Stimulated activated naive CD8-positive, alpha-beta T cell treated with anti-CD3 and anti-CD28 coated beads, Interleukin-15, Interleukin-2, amounts not matched to agents 100 ng/mL and 50 ng/mL, for 24 hours (primary cell): Measurements from ENCODE around the gene THAP11.

Experiments
- H3K27ac Mint-ChIP-seq: one replicate; pipeline ENCODE4 v1.8.0; 2021; ENCODE audit warnings: mild to moderate bottlenecking, mixed read lengths
- H3K27me3 Mint-ChIP-seq: one replicate; pipeline ENCODE4 v1.8.0; 2021; ENCODE audit warnings: mixed read lengths
- H3K36me3 Mint-ChIP-seq: one replicate; pipeline ENCODE4 v1.8.0; 2021; ENCODE audit warnings: low read depth, mixed read lengths
- H3K4me1 Mint-ChIP-seq: one replicate; pipeline ENCODE4 v1.8.0; 2021; ENCODE audit warnings: low read depth, mixed read lengths
- H3K4me3 Mint-ChIP-seq: one replicate; pipeline ENCODE4 v1.8.0; 2021; ENCODE audit warnings: mild to moderate bottlenecking, mixed read lengths
- H3K9me3 Mint-ChIP-seq: one replicate; pipeline ENCODE4 v1.8.0; 2021; ENCODE audit warnings: mixed read lengths

THAP11 gene

DNA sequence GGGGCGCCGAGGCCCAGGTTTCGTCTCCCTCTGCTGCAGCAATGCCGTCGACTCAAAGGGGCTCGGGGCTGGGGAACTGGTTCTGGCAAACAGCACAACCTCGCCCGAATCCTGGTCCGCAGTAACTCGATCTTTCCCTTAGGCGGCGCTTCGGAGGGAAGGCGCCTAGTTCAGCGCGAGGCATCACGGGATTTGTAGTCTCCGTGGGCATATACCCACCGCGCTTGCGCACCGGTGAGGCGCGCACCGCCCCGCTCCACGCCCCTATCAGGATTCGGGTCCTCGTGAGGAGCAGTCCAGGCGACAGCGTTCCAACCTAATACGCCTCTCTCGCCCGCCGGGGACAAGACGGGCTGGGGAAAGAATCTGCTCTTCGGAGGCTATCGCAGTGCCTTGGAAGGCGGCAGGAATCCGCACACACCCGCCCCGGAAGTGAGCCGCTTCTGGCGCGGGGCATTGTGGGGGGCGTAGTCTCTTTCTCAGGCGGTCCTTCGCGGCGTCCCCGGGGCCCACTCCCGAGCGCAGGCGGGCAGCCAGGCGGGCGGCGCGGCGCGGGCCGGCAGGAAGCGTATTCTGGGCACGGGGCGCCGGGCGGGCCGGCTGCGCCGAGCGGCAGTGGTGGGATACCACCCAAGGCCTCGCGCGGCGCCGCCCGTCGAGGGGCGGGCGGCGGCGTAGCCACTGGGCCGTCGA is at the start of gene THAP11:
Gene THAP11 (plus strand): TSS at position 505 of the 693 bp plus-strand sequence. CDS start 235 bp downstream, outside the sequence.
- Mint-ChIP-seq H3K27ac (peak within 1 kb of the TSS; percentile 96), H3K27me3 (no peaks in the 10 kb centered on the region), H3K4me3 (peak within 1 kb of the TSS; percentile 95), H3K4me1 (peaks cover 38% of the 10 kb centered on the region), H3K36me3 (peaks cover 3% of the 10 kb centered on the region), H3K9me3 (no peaks in the 10 kb centered on the region)

DNA sequence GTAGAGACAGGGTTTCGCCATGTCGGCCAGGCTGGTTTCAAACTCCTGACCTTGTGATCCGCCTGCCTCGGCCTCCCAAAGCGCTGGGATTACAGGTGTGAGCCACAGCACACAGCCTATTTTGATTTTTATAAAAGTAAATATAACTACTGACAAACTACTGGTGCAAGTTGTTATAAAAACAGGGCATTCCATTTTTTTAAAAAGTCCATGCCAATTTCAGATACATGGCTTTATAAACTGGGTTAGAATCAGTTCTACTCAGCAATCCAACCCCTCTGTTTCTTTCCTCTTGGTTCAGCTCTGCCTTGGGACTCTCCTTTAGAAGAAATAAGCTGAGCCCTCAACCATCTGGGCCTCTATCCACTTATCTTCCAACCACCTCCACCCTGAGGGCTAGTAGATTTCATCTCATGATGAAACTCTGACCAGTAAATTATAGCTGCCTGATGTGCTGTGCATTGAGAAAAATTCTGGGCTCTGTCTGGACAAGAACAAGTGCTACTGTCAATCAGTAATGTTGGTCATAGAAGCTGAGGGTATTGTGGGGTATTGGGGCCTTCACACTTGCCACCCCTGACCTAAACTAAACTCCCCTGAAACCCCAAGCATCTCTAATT is 45.9 kb upstream of the THAP11 start:
- Mint-ChIP-seq H3K9me3 (no peaks in the 10 kb centered on the region), H3K27me3 (no peaks in the 10 kb centered on the region), H3K27ac (no peak overlapping the region), H3K36me3 (peaks cover 30% of the 10 kb centered on the region), H3K4me1 (peaks cover 19% of the 10 kb centered on the region), H3K4me3 (no peak overlapping the region)

DNA sequence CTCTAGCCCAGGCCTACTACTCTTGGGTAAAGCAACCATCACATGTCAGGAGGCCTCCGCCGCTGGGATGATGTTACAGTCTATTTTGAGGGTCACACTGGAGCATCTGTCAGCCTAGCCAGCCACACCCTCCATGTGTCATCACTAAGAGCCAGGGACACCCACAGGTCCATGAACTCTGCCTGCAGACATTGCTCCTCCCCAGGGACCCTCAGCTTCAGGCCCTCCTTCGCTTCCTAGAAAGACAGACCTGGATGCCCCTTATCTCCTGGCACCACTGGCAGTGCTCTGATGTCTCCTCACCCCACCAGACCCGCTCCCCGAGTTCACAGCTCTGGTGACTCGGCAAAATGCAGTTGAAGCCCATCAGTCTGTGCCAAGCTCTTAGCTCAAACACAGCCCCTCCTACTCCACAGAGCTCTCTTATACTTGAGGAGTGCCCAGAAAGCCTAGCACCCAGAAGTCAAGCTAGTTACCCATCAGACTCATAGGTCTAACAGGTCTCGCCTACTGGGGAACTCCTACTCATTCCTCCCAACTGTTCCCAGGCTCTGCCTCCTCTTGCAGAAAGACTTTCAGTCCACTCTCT is 41.7 kb upstream of the THAP11 start:
- Mint-ChIP-seq H3K27me3 (no peaks in the 10 kb centered on the region), H3K4me1 (peaks cover 58% of the 10 kb centered on the region), H3K9me3 (no peaks in the 10 kb centered on the region), H3K27ac (peak overlapping the region; percentile 51), H3K4me3 (no peak overlapping the region), H3K36me3 (peaks cover 65% of the 10 kb centered on the region)

DNA sequence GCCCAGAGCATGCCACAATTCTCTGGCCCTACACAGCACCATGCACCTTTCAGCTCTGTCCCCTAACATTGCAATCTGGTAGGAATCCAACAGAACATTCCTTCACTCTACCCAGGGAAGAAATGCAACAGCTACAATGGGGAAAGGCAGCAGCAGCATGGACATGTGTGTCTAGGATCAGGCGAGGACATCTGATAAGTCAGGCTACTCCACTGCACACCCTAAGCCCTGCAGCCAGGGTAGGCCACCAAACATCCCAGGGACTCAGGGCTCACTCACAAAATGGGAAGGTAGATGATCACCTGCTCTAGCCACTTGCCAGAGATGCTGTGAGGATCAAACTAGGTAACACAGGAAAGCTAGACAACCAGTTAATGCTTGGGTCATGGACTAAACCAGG is 40.9 kb upstream of the THAP11 start:
- Mint-ChIP-seq H3K4me1 (peaks cover 61% of the 10 kb centered on the region), H3K27me3 (no peaks in the 10 kb centered on the region), H3K27ac (no peak overlapping the region), H3K36me3 (peaks cover 65% of the 10 kb centered on the region), H3K9me3 (no peaks in the 10 kb centered on the region), H3K4me3 (no peak overlapping the region)

DNA sequence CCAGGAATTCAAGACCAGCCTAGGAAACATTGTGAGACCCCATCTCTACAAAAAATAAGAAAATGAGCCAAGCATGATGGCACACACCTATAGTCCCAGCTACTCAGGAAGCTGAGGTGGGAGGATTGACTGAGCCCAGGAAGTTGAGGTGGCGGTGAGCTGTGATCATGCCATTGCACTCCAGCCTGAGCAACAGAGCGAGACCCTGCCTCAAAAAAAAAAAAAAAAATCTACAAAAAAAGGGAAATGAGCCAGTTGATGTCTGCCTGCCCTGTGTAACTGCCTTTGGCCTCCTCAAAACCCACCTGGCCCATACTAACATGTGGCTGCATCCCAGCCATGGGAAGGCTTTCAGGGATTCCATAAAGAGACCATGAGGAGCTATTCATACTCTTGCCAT is 40.2 kb upstream of the THAP11 start:
- Mint-ChIP-seq H3K9me3 (no peaks in the 10 kb centered on the region), H3K4me1 (peaks cover 61% of the 10 kb centered on the region), H3K36me3 (peaks cover 60% of the 10 kb centered on the region), H3K27me3 (no peaks in the 10 kb centered on the region), H3K27ac (no peak overlapping the region), H3K4me3 (no peak overlapping the region)

DNA sequence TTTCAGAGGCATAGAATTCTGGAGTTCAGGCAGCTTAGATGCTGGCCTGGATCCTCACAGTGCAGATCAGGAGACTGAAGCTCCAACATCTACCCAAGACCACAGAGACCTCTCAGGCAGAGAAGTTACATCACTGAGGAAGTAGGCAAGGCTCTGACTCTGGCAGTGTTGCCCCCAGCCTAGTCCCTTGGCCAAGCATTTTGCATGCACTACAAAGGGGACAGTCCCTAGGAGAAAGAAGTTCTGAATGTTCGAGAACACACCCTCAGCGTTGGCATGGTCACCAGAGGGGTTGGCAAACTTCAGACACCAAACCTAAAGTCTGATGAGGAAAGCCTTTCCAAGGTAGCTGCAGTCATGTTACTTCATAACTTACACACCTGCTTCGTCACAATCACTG is 38.2 kb upstream of the THAP11 start:
- peaks cover 66% of the 10 kb centered on the region for H3K4me1 Mint-ChIP-seq
- H3K27ac Mint-ChIP-seq: peak overlapping the region; percentile 53
- H3K9me3 Mint-ChIP-seq: no peaks in the 10 kb centered on the region
- no peaks in the 10 kb centered on the region for H3K27me3 Mint-ChIP-seq
- peaks cover 51% of the 10 kb centered on the region for H3K36me3 Mint-ChIP-seq
- peak overlapping the region; percentile 27 for H3K4me3 Mint-ChIP-seq

DNA sequence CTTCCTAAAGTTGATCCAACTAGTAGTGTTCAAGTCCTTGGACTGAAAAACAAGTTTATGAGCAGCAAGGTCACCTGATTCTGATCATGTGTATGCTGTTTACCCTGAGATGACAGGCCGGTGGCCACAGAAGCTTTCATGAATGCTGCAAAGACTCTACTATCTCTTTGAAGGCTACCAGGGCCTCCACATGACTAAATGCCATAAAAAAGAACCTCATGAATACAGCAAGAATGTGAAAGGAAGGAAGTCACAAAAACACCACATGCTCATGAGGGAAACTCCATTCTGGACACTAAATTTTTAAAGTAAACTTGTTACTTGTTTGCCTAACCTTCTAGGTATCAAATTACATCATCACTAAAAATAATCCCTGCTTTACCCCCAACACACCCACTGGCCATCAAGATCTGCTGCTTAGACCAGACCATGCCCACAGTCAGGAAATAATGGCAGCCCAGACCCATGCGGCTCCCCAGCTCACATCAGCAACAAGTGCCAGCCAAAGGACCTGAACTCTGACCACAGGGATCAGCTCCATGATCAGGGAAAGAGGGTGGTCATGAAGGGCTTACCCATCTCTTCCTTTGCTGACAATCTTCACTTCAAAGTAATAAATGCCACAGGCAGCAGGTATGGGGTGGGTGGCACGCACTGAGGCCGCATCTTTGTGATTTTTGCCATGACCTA is 37.1 kb upstream of the THAP11 start:
- H3K4me1 Mint-ChIP-seq: peaks cover 59% of the 10 kb centered on the region
- peaks cover 44% of the 10 kb centered on the region for H3K36me3 Mint-ChIP-seq

DNA sequence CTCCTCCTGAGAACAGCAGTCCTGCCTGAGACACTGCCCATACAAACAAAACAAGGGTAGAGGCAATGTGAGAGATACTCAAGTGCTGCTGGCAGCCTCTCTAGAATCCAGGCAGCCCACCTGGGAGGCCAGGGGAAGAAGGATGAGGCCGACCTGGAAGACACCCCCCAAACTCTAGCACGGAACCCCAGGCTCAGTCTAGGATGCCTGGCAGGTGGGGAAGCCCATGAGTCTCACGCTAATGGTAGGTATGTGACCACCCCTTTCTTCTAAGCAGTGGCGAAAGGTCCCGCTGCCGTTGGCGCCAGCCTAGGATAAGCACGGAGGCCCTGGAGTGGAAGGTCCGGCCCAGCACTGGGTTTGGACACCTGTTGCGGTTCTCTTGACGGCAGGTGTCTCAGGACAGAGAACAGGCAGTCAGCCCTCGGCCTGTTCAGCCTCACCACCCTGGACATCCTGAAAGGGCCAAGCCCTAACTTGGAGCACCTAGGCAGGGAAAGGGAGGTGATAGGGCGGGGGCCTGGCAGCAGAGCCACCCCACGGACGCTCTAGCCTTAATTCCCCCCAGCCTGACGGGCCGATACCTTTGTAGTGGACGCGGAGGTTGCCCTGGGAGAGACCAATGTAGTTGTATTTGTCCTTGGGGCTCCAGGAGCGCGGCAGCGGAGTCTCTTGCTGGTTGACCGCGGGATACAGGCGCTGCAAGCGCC is 36.2 kb upstream of the THAP11 start:
- Mint-ChIP-seq H3K4me3 (peak overlapping the region; percentile 95), H3K36me3 (peaks cover 38% of the 10 kb centered on the region), H3K9me3 (no peaks in the 10 kb centered on the region), H3K27me3 (no peaks in the 10 kb centered on the region), H3K4me1 (peaks cover 50% of the 10 kb centered on the region), H3K27ac (peak overlapping the region; percentile 76)

More for the DNA sequence above, 37.1 kb upstream of the THAP11 start:
- Mint-ChIP-seq H3K27me3 (no peaks in the 10 kb centered on the region), H3K4me3 (peak overlapping the region; percentile 95), H3K27ac (peak overlapping the region; percentile 69), H3K9me3 (no peaks in the 10 kb centered on the region)

DNA sequence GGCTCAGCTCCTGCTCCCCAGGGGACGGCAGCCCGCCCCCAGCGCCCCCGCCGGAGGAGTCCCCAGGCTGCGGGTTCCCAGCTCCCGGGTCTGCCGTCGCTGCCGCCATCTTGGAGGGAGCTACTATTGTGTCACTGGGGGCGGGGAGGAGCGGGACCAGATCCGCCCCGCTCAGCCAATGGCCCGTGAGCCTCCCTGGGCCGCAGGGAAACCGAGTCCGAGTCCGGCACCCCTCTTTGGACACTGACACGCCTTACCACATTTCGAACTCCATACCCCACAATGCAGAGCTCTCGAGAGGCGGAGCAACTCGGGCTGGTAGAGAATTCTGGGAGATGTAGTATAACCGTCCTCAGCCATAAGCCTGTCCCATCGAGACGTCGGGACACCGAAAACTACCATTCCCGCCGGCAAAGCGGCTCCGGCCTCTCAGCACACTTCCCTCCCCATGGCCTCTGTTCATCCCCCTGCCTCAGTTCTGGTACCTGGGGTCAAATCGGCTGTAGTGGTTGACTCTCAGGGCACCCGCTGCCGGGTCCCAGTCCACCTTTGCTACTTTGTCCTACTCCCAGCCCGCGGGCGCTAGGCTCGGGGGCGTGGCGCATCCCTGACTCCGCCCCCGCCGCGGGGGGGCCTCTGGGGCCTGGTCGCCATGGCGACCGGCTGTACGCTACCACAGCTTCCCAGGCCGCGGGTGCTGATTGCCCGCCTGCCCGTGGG is 35.5 kb upstream of the THAP11 start, which contains the start of the genes RANBP10 and TSNAXIP1:
Gene RANBP10 (minus strand): TSS at position 133 of the 720 bp plus-strand sequence. CDS start 24 bp downstream, at position 109.
Gene TSNAXIP1 (plus strand): TSS at position 462 of the 720 bp plus-strand sequence. CDS start 261 bp downstream, outside the sequence.
- peaks cover 32% of the 10 kb centered on the region for H3K36me3 Mint-ChIP-seq
- H3K27ac Mint-ChIP-seq: peak within 1 kb of the TSS; percentile 96
- no peaks in the 10 kb centered on the region for H3K9me3 Mint-ChIP-seq
- peaks cover 43% of the 10 kb centered on the region for H3K4me1 Mint-ChIP-seq
- peak within 1 kb of the TSS; percentile 95 for H3K4me3 Mint-ChIP-seq
- H3K27me3 Mint-ChIP-seq: no peaks in the 10 kb centered on the region

DNA sequence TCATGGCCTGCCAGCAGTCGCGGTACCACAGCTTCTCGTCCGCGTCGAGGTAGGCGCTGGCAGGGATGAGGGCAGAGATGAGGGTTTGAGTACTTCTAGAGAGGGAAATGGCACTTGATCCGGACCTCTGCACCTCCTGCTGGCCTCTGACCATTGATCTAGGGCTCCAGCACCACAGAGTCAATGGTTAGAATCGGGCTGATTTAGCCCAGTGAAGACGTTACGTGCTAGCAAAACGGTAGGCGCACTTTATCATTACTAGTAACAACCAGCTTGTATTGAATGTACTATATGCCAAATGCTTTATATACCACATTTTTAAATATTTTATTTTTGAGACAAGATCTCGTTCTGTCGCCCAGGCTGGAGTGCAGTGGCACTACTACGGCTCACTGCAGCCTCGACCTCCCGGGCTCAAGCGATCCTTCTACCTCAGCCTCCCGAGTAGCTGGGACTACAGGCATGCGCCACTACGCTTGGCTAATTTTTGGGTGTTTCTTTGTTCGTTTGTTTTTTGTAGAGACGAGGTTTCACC is 34.9 kb upstream of the THAP11 start:
- H3K27me3 Mint-ChIP-seq: no peaks in the 10 kb centered on the region
- peak overlapping the region; percentile 96 for H3K27ac Mint-ChIP-seq
- H3K9me3 Mint-ChIP-seq: no peaks in the 10 kb centered on the region
- H3K36me3 Mint-ChIP-seq: peaks cover 26% of the 10 kb centered on the region
- peaks cover 36% of the 10 kb centered on the region for H3K4me1 Mint-ChIP-seq
- peak overlapping the region; percentile 95 for H3K4me3 Mint-ChIP-seq

DNA sequence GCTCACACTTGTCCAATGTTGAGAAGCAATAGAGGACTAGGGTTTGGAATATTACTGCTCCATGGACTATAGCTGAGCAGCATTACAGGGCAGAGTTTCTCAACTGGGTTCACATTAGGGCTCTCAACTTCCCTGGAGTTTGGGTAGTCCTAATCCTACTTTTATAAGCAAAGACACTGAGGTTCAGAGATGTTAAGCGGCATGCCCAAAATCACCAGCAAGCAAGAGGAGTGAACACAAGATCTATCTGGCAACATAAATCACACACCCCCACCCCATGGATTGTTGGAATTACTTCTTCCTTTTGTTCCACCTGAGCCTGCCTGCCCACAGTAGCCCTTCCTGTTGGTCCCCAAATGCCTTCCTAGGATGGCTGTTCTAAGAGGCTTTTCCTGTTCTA is 30.2 kb upstream of the THAP11 start:
- H3K27me3 Mint-ChIP-seq: no peaks in the 10 kb centered on the region
- H3K27ac Mint-ChIP-seq: no peak overlapping the region
- H3K36me3 Mint-ChIP-seq: no peaks in the 10 kb centered on the region
- no peak overlapping the region for H3K4me3 Mint-ChIP-seq
- no peaks in the 10 kb centered on the region for H3K9me3 Mint-ChIP-seq
- peaks cover 11% of the 10 kb centered on the region for H3K4me1 Mint-ChIP-seq

DNA sequence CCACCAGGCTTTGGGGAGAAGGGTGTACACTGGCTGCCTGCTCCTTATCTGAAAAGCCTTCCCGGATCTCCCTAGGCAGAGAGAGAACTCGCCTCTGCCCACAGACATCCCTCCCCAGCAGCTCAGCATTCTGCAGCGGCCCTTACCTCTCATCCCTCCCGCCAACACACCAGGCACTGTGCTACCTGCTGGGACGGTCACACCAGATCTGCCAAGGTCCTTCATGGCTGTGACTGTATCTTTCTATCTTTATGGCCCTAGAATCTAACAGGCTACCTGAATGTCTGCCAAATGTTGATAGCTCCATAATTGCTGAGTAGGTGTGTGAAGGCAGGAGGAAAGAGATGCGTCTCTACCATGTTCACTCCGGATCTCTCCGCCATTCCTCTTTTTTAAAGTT is 27.6 kb upstream of the THAP11 start:
- H3K27ac Mint-ChIP-seq: no peak overlapping the region
- no peaks in the 10 kb centered on the region for H3K9me3 Mint-ChIP-seq
- no peak overlapping the region for H3K4me3 Mint-ChIP-seq
- no peaks in the 10 kb centered on the region for H3K27me3 Mint-ChIP-seq
- H3K4me1 Mint-ChIP-seq: peaks cover 7% of the 10 kb centered on the region
- H3K36me3 Mint-ChIP-seq: no peaks in the 10 kb centered on the region

DNA sequence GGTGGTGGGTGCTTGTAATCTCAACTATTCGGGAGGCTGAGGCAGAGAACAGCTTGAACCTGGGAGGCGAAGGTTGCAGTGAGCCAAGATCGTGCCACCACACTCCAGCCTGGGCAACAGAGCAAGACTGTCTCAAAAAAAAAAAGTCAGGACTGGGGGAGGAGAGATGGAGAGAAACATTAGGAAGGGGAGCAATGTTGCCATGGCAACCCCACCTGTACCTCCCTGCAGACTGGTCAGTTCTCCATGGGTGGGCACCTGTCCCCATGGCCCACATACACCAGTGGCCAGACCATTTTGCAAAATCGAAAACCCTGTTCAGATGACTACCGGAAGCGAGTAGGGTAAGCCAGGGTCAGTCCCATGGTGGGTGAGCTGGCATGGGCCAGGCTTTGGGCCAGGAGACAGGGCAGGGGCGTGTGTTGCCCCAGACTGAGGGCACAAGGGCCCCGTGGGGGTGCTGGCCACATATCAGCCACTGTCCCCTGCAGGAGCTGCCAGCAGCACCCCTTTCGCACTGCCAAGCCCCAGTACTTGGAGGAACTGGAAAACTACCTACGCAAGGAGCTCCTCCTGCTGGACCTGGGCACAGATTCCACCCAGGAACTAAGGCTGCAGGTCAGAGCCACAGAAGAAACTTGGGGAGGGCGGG is 21.4 kb upstream of the THAP11 start:
- H3K9me3 Mint-ChIP-seq: no peaks in the 10 kb centered on the region
- no peak overlapping the region for H3K27ac Mint-ChIP-seq
- H3K36me3 Mint-ChIP-seq: no peaks in the 10 kb centered on the region
- no peak overlapping the region for H3K4me3 Mint-ChIP-seq
- H3K4me1 Mint-ChIP-seq: peaks cover 7% of the 10 kb centered on the region
- no peaks in the 10 kb centered on the region for H3K27me3 Mint-ChIP-seq
